ENCODE data around the gene EYS.

DNA sequence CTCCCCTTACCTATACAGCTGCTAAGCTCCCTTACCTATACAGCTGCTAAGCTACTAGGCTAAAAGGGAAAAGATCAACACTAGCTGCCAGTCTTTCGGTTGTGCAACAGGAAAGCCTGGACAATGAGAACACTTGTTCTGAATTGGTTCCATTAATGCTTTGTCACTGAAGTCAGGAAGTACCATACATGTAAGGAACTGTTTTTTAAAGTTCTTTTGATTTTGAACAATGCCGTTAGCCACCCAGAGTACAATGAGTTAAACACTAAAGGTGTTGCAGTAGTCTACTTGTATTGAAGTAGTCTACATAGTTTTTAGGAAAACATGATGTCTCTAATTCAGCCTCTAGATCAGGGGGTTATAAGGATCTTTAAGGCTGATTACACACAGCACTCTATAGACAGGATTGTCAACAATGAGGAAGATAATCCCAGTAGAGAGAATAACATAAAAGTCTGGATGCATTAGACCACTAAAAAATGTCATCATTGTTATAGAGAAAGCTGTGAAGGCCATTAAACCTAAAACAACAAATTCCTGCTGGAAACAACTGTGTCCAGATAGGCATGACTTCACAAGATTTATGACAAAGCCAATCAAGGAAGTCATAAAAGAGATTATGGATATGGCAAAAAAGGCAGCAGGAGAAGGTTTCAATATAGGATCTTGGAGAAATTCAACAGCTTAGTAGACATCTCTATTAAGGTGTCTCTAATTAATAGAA lies 1765.1 kb downstream of the EYS start:
- no peak for TF ChIP-seq POLR2AphosphoS5 (IDR thresholded peaks at IDR 0.05)
- TF ChIP-seq, protein P1, sequence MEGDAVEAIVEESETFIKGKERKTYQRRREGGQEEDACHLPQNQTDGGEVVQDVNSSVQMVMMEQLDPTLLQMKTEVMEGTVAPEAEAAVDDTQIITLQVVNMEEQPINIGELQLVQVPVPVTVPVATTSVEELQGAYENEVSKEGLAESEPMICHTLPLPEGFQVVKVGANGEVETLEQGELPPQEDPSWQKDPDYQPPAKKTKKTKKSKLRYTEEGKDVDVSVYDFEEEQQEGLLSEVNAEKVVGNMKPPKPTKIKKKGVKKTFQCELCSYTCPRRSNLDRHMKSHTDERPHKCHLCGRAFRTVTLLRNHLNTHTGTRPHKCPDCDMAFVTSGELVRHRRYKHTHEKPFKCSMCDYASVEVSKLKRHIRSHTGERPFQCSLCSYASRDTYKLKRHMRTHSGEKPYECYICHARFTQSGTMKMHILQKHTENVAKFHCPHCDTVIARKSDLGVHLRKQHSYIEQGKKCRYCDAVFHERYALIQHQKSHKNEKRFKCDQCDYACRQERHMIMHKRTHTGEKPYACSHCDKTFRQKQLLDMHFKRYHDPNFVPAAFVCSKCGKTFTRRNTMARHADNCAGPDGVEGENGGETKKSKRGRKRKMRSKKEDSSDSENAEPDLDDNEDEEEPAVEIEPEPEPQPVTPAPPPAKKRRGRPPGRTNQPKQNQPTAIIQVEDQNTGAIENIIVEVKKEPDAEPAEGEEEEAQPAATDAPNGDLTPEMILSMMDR (IDR thresholded peaks at IDR 0.05) = no peak
- TF ChIP-seq EP300 (IDR thresholded peaks at IDR 0.05) = no peak
- TF ChIP-seq POLR2A (IDR thresholded peaks at IDR 0.05) = no peak

All from stomach (tissue), 4 donors.